Stimulated activated CD8-positive, alpha-beta memory T cell treated with anti-CD3 and anti-CD28 coated beads, Interleukin-4, amount 100 ng/mL, for 1 hour (primary cell): ENCODE measurements around the gene CACNA2D3.
"Not testable (repeated sequence)": the region's sequence is repeated elsewhere in the genome, so short reads cannot be mapped to it uniquely, and the experiment has no call there.

Experiments
- DNase-seq, 2 donors: peaks; one replicate each; pipeline ENCODE4 v3.0.0-alpha.2; 2020; ENCODE audit warnings: low read depth in 2 of 2, low spot score in 1 of 2

The CACNA2D3 gene

DNA sequence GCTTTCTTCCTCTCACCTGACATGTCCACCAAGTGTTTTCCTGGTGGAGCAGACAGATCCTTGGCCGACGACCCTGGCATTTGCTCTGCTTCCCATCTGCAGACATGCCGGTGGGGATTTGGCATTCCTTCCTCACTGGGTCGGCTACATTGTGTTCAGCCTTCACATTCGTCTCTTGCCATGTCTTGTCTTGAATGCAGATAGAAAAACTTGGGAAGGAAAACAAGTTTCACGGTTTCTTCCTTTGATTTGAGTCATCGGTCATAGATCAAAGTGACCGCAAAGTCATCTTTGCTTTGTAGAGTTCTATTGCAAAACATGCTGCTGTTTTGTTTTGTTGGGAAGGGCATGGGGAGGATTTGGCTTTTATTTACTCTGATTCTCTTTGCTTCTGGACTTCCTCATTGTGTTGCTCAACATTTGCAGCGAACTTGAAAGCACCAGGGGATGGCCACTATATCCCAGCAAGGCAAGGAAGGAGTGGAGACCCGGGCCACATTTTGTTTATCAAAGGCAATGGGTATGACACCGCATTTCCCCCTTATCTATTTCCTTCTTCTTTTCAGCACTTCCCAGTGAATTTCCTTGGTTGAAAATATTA lies 321.3 kb downstream of the CACNA2D3 start:
- no peak for DNase-seq

DNA sequence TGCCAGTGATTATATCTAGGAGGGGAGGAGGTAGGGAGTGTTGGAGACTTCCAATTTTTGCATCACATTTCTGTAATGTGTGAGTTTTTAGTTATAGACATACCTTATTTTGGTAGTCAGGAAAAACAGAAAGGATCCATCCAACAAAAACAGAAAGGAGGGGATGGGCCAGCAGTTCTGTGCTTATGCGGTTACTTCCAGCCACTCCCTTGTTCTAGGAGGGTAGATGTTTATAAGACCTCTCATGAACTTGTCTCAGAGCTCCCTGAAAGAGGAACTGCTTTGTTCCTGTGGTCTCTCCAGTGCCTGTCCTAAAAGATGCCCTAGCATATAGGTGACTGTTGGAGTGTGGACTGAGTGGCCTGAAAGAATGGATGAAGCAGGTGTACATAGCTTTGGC lies 323.3 kb downstream of the CACNA2D3 start:
- DNase-seq = no peak

DNA sequence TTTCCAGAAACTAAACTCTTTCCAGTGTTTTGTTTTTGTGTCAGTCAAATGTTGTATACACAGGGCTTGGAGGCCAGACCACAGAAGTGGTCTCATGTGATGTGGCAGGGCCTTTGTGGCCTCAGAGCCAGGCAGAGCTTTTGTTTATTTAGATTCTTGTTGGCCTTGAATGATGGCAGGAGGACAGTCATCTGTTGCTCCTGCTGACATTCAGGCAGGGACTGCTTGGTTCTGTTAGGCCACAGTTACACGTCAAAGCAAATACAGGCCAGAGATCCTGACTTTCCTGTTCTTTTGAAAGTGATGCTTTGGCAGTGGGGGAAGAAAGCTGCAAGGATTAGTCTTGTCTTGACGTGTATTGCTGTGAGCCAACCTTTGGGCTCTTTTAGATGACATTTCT lies 325.1 kb downstream of the CACNA2D3 start:
- DNase-seq = no peak

DNA sequence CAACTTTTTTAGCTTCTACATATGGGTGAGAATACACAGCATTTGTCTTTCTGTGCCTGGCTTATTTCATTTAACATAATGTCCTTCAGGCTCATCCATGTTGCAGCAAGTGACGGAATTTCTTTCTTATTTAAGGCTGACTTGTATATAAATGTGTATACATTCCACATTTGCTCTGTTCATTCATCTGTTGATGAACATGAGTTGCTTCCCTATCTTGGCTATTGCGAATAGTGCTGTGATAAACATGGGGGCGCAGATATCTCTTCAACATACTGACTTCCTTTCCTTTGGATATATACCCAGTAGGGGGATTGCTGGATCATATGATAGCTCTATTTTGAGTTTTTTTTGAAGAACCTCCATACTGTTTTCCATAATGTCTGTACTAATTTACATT lies 332.5 kb downstream of the CACNA2D3 start:
- no peak for DNase-seq

DNA sequence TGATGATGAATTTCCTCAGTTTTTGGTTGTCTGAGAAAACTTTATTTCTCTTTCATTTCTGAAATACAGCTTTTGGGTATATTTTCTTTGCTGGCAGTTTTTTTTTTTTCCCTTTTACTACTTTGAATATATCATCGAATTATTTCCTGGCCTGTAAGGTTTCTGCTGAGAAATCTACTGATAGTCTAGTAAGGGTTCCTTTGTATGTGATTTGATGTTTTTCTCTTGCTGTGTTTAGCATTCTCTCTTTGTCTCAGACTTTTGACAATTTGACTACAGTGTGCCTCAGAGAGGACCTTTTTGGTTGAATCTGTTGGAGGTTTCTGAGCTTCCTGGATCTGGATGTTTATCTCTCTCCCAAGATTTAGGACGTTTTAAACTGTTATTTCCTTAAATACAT lies 336.0 kb downstream of the CACNA2D3 start:
- no peak for DNase-seq

DNA sequence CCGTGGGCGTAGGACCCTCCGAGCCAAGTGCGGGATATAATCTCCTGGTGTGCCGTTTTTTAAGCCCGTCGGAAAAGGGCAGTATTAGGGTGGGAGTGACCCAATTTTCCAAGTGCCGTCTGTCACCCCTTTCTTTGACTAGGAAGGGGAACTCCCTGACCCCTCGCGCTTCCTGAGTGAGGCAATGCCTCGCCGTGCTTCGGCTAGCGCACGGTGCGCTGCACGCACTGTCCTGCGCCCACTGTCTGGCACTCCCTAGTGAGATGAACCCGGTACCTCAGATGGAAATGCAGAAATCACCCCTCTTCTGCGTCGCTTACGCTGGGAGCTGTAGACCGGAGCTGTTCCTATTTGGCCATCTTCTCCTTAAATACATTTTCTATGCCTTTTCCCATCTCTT lies 342.2 kb downstream of the CACNA2D3 start:
- DNase-seq = not testable (repeated sequence)

DNA sequence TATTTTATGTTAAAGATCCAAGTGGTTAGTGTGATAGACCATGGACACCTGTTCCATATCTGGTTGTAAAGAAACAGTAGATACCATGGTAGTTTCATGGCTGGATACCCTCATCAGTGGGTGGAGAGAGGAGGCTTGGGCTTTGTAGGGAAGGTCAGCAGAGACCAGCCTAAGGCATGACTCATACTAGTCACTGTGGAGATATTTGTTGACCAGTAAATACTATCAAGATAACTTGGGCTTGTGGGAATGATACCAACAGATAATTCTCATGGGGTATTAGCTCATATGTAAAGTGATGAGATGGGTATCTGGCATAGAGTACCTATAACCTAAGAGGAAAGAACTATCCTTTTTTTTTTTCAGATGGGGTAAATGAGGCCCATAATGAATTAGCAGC lies 354.5 kb downstream of the CACNA2D3 start:
- DNase-seq = no peak

DNA sequence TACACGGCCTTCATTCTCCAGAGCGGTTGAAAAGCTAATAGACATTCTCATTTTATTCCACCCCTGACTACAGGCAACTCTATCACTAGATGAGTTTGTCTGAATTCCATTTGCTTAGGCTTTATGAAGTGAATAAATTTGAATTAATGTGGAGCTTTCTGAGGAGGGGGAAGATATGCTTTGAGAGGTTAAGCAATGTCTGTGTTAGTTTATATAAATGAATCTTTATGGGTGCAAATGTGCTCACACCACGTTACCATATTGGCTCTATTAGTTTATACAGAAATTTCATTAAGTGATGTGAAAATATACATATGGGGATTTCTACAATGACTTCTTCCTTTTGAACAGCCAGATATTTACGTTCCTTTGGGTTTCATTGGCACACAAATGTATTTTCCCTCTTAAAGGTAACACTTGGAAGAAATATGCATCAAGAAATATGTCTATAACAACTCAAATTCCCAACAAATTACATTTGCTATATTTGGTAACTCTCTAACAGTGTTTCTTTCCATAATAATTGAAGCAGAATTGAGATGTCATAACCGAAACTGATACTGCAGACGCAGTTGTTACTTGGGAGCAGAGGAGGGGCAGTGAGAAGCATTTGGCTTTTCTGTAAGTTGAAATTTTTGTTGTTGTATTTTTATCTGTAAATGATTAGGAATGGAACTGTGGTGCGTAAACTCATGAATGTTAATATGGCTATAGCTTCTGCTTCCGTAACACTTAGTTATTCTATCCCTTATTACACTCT lies 359.4 kb downstream of the CACNA2D3 start:
- no peak for DNase-seq

DNA sequence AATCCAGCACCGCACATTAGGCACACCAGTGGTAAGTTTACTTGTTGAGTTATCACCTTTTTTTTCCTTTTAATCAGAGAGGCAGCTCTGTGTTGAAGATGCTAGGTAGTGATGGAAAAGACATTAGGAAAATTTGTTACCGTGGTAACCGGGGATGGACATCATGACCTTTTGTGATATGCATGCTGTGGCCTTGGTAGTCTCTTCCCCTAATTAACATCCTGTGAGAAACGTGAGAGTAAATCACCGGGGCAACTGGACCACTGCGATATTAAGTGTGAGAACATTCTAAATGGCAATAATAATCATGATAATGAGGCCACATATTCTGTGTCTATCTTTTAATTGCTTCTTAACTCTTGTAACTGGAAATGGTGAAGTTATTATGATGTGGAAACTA lies 362.0 kb downstream of the CACNA2D3 start:
- DNase-seq = no peak

DNA sequence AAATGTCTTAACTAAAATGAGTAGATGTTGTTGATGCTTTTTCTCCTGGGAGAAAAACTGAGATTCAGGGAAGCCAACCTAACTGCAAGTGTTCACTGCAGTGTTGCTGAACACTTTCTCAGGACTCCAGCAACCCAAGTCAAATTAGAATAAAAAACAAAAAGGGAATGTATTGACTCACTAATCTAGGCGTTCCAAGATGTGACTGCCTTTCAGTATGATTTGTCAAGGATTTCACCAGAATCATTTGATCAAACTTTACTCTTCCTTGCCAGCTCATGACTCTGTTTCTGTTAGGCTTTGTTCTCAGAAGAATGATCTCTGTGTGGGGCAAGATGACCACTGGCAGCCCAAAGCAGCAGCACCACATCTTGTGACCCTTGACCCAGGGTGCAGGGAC lies 364.0 kb downstream of the CACNA2D3 start:
- DNase-seq = no peak

DNA sequence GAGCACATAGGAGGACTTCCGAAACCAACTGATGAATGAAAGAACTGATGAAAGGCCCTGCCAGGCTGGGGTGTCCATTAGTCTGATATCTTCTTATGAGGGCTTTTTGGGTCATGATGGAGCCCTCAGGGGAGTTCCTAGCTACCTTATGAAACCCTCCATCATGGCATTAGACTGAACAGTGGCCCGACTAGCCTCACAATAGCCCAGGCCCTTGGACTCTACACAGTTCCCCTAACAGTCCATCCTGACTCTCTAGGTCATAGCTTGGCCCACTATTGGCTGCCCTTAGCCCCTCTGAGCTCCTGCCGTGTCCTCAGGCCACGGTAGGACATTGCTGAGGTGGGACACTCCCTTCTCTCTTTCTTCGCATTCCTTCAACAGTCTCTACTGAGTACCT lies 365.9 kb downstream of the CACNA2D3 start:
- DNase-seq = no peak

DNA sequence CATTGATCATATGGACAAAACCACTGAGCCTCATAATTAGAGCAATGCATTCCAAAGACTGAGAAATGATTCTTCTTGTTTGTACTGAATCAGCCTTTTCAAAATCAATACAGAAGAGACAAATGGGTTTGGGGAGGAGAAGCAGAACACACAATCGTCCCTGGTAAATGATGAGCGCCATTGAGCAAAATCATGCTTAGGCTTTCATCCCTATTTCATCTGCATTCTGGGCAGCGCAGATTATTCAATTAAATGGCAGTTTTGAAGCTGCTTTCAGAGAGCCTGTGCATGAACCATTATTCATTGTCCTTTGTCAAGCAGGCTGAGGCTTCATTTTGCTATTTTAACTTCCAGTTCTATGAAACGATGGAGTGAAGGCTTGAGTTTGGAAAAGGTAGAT lies 371.9 kb downstream of the CACNA2D3 start:
- no peak for DNase-seq

DNA sequence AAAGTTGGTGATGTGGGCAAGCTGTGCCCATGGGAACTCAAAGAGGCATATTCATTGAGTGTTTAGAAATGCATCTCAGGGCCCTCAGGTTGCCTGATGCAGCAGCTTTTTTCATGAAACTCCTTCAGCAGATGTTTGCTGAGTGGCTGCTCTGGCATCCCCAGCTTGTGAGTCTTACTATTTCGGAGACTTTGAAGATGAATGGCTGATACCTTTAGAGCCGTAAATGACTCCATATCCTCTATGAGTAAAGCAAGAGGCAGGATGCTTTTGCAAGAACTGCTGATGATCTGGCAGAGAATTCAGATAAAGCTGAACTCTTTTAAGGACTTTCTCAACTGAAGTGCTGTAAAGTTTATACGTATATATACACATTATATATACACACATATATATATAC lies 384.3 kb downstream of the CACNA2D3 start:
- no peak for DNase-seq

DNA sequence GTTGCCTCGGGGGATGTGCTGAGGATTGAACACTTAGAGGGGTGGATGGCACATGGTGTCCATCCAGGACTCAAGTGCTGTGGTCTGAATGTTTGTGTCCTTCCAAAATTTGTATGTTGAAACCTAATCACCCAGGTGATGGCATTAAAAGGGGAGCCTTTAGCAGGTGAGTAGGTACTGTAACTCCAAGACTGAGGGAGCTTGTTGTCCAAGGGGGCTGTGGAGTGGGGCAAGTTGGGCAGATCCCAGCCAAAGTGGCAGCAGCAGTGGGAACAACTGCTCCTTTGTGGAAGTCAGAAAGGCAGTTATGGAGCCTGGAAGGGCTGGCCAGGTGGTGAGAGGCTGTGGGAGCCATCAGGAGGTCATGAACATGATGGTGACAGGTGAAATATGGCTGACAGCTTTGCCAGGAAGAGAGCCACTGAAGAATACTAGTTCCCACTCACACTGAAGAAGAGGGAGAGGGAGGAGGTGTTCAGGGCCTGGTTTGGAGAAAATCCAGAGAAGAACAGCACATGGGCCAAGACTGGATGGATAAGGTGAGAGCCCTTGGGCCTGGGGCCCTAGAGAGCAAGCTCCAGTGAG lies 385.6 kb downstream of the CACNA2D3 start:
- no peak for DNase-seq

DNA sequence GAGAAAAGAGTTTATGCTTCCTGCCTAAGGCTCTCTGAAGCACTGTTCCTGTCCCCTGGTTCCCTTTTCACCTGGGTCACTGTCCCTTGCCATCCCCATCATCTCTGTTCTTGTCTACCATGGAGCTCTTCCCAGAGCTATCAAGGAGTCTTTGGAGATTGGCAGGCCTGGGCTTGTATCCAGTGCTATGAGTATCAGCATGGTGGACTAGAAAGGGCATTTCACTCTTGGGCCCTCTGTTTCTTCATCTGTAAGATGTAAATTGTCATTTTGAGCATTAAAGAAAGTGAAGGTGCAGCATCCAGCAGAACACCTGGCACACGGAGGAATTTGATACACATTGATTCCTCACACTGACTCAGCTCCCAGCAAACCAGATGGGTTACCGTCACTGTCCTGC lies 388.2 kb downstream of the CACNA2D3 start:
- no peak for DNase-seq

DNA sequence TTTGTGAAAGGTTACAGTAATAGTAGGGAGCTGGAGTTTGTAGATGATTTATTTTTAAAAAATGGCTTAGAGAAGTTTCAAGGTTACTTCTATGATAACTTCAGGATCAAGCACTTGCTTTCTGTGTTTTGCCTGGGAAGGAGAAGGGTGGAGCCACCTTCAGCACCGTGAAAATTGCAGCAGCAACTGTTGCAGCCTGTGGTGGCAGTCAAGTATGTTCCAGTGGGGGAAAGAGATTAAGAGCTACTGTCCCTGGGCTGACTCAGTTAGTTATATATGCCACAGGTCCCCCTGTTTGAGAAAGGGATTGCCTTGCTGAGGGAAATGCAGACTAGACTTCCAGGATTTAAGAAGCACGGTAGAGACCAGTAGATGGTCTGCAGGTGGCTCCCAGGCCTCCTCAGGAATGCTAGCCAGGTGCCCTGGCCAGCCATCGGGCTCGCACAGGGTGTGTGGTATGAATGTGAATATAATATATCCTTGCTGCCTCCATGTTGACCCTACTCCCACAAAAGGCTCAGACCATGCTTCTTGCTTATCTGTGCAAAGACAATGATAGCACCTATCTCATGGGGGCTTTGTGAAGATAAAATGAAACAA lies 389.5 kb downstream of the CACNA2D3 start:
- no peak for DNase-seq

DNA sequence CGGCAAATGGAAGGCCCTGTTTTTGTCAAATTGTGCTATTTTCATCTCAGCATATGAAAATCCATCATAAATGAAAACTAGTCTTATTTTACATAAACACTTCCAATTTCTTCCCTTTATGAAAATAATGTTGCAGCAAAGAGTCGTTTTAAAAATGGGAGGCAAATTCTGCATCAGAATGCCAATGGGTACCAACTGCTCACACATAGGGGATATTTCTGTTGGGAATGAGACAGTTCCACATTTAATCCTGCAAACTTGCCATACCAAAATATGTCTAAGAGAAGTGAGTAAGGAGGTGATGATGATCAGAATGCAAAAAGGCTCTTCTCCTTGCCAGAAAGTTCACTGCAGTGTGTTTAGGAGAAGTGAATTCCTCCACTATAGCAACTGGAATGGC lies 391.7 kb downstream of the CACNA2D3 start:
- DNase-seq = no peak

DNA sequence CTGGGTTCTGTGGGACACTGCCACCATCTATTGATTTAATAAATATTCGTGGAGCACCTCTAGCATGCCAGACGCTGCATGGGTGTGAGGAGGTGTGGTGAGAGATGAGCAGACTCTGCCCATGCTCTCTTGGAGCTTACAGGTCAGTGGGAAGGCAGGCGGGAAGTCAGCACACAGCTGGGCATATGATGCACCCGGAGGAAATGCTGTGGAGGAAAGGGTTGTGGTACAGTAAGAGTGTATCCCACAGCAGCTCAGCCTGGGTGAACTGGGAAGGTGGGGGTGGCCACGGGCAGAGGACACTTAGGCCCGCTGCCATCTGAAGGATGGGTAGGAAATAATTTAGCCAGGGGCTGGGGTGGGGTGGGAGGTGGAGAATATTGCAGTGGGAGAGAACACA lies 392.1 kb downstream of the CACNA2D3 start:
- no peak for DNase-seq

DNA sequence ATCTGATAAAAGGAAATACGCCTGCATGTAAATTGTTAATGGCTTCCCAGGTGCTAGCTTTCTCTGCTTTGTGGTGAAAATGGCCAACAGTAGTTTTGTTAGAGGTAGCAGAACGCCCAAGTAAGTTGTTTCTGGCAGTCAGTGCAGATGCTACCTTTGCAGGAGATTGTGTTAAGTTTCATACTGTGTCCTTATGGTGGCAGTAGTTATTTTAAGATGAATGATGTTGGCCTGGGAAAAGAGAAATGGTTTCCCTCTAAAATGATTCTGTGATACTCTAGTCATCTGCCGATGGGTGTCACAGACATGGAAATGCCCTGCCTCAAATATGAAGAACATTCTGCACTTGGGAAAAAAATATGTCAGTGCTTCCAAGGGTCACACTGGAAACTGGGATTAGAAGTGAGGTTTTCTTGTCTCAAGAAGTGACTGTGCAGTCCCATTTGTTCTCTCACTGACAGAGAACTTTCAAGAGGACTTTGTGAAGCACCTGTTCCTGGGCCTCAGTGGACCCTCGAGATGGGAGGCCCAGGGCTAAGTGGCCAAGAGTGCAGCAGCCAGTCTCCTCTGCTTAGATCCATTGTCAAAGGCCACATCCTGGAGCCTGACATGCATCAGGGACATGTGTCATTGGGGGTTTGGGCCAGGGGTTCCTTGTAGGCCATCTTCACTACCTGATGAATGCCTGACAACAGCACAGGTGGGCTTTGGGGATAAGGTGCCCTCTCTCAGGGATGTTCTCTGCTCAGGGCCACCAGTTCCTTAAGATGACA lies 393.3 kb downstream of the CACNA2D3 start:
- DNase-seq = no peak

DNA sequence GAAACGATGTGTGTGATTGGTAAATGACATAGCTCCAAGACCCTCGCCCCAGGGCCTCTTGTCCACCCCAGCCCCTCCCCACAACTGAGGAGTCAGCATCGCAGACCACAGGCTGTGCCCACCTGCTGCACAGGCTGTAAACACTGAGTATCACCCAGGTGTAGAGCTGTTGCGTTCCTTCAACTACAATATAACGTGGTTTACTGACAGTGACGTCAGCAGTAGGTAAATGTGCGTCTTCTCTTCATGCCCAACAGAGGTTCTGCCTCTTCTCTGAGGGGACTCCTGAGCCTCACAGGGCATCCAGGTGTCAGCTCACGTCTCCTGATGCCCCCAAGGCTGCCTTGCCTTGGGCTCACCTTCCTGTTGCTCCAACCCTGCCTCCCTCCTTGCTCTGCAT lies 395.1 kb downstream of the CACNA2D3 start:
- no peak for DNase-seq

DNA sequence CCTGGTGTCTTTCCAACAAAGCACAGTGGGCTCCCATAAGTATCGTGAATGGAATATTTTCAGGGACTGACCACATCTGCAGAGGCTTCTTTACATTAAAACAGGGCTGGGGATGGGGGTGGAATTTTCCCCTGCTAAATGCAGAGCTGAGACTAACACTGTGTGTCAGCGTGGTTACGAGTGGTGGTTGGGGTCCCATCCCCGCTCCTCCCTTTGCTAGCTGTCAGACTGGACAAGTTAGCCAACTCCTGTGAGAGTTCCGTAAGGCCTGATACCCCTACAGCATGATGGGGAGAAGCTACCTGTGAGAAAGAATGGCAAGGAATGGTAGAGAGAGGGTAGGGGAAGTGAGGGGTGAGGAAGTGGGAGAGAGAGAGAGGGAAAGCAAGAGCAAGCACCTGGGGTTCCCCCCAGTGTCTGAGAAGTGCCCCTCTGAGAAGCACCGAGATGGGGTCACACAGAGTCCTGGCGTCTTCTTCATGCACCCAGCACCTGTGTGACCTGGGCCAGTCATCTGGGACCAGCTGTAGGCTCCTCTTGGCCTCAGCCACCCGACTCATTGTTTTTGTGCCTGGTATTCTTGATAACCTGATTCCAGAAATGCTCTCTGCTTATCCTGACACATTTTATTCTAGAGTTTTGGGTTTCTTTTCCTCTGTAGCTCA lies 395.8 kb downstream of the CACNA2D3 start:
- no peak for DNase-seq
